Spleen (tissue), 7 donors: Measurements from ENCODE around the gene F8.

Experiments used
- CTCF ChIP-seq, 11 experiments: fragments of 200-600 bp in 7 of 11; fragments of 450-650 bp in 4 of 11; sonication (generic) in 4 of 11; IDR thresholded peaks in 8 of 11; conservative IDR thresholded peaks in 3 of 11; 1 replicate in 7 of 11; 2 replicates in 4 of 11; pipeline versions ENCODE4 v1.4.0 to v1.8.0; 2016 to 2021; ENCODE audit warnings: antibody characterized with exemption in 11 of 11, inconsistent platforms in 4 of 11, mild to moderate bottlenecking in 1 of 11
- POLR2A ChIP-seq, 3 donors: fragments of 450-650 bp; IDR thresholded peaks; one replicate each; pipeline ENCODE4 v1.5.1; 2017; ENCODE audit warnings: antibody characterized with exemption in 3 of 3, mild to moderate bottlenecking in 1 of 3
- POLR2AphosphoS5 ChIP-seq, 3 donors: sonication (generic); formaldehyde crosslinking; IDR thresholded peaks; one replicate each; pipeline ENCODE4 v1.5.1; 2017; ENCODE audit warnings: antibody characterized with exemption in 3 of 3
- donor health status: DM: no; HTN: no; CAD: no; lungs with moderate emphysema.
- donor health status: DM: no; HTN: no; CAD: no.
- donor health status: DM: no; HTN: no; CAD: no.

GRCh38 chrX:154961947-154962346 lies 60.6 kb downstream of the F8 start:
- TF ChIP-seq POLR2A (IDR thresholded peaks at IDR 0.05) (no peak), CTCF (IDR thresholded peaks at IDR 0.05 in 8 of 11, conservative IDR thresholded peaks at IDR 0.05 in 3 of 11) (no peak), POLR2AphosphoS5 (IDR thresholded peaks at IDR 0.05) (no peak)
